ENCODE results near the gene TRDN.

- TF ChIP-seq EZH2phosphoT487 (IDR thresholded peaks at IDR 0.05; ENCODE audit: borderline replicate concordance) = no peak
- TF ChIP-seq CTCF (conservative IDR thresholded peaks at IDR 0.05; ENCODE audit: low read length) = no peak
Observed at GRCh38 chr6:123629258-123629941, 7.3 kb downstream of the TRDN start.
